Central memory CD4-positive, alpha-beta T cell (primary cell): Measurements from ENCODE around the gene SLCO1B1.
"Not testable (repeated sequence)": the region's sequence is repeated elsewhere in the genome, so short reads cannot be mapped to it uniquely, and the experiment has no call there.

ENCODE experiments used
- DNase-seq: peaks from one replicate; pipeline ENCODE4 v3.0.0; 2022
- total RNA-seq, 3 experiments: gene quantifications; one replicate each; lab custom pipeline; 2026; lab: John Stamatoyannopoulos, UW

Gene SLCO1B1
- total RNA-seq = 0 reads per million in 3 experiments

GRCh38 chr12:21130998-21131397, at the start of gene SLCO1B1:
SLCO1B1 (plus strand) TSS chr12:21131194; CDS start chr12:21141575, 10,381 bp downstream.
- DNase-seq = no peak

GRCh38 chr12:21084753-21085152, 46.2 kb upstream of the SLCO1B1 start:
- not testable (repeated sequence) for DNase-seq

GRCh38 chr12:21111732-21112131, 19.3 kb upstream of the SLCO1B1 start:
- no peak for DNase-seq

GRCh38 chr12:21113266-21113665, 17.7 kb upstream of the SLCO1B1 start:
- no peak for DNase-seq

- DNase-seq = no peak
Observed at GRCh38 chr12:21117995-21118394, 13.0 kb upstream of the SLCO1B1 start.

GRCh38 chr12:21118760-21119159, 12.2 kb upstream of the SLCO1B1 start:
- DNase-seq = no peak

- DNase-seq = no peak
Observed at GRCh38 chr12:21129351-21129750, 1.6 kb upstream of the SLCO1B1 start.

- no peak for DNase-seq
Observed at GRCh38 chr12:21129906-21130305, 1.1 kb upstream of the SLCO1B1 start.

- not testable (repeated sequence) for DNase-seq
Observed at GRCh38 chr12:21137318-21137999, 6.5 kb downstream of the SLCO1B1 start.

GRCh38 chr12:21138016-21138415, 7.0 kb downstream of the SLCO1B1 start:
- no peak for DNase-seq

- no peak for DNase-seq
Observed at GRCh38 chr12:21144309-21144708, 13.3 kb downstream of the SLCO1B1 start.

- DNase-seq = not testable (repeated sequence)
Observed at GRCh38 chr12:21149861-21150260, 18.9 kb downstream of the SLCO1B1 start.

- no peak for DNase-seq
Observed at GRCh38 chr12:21151184-21151583, 20.2 kb downstream of the SLCO1B1 start.

GRCh38 chr12:21155522-21156351, 24.7 kb downstream of the SLCO1B1 start:
- DNase-seq = no peak

- DNase-seq = no peak
Observed at GRCh38 chr12:21165048-21165447, 34.1 kb downstream of the SLCO1B1 start.

- no peak for DNase-seq
Observed at GRCh38 chr12:21169878-21170472, 39.0 kb downstream of the SLCO1B1 start.

- no peak for DNase-seq
Observed at GRCh38 chr12:21172079-21172478, 41.1 kb downstream of the SLCO1B1 start.

GRCh38 chr12:21183721-21184275, 52.8 kb downstream of the SLCO1B1 start:
- no peak for DNase-seq

GRCh38 chr12:21190016-21190415, 59.0 kb downstream of the SLCO1B1 start:
- no peak for DNase-seq

- not testable (repeated sequence) for DNase-seq
Observed at GRCh38 chr12:21214433-21214832, 83.4 kb downstream of the SLCO1B1 start.

- DNase-seq = no peak
Observed at GRCh38 chr12:21219206-21219605, 88.2 kb downstream of the SLCO1B1 start.

- DNase-seq = no peak
Observed at GRCh38 chr12:21220266-21220665, 89.3 kb downstream of the SLCO1B1 start.

- DNase-seq = no peak
Observed at GRCh38 chr12:21221072-21221471, 90.1 kb downstream of the SLCO1B1 start.
